ENCODE data around the gene CNNM3.

The CNNM3 gene

GRCh38 chr2:96877042-96877451 lies 61.0 kb downstream of the CNNM3 start:
- DNase-seq (ENCODE audit: low read depth in 2 of 2): no peak

- DNase-seq (ENCODE audit: low read depth in 2 of 2): no peak
Observed at GRCh38 chr2:96877631-96878092, 61.6 kb downstream of the CNNM3 start.

- no peak for DNase-seq (ENCODE audit: low read depth in 2 of 2)
Observed at GRCh38 chr2:96878171-96878570, 62.1 kb downstream of the CNNM3 start.

GRCh38 chr2:96878796-96879544 lies 62.9 kb downstream of the CNNM3 start:
- no peak for DNase-seq (ENCODE audit: low read depth in 2 of 2)

GRCh38 chr2:96879545-96880040 lies 63.5 kb downstream of the CNNM3 start:
- DNase-seq (ENCODE audit: low read depth in 2 of 2): no peak

GRCh38 chr2:96880891-96881273 lies 64.8 kb downstream of the CNNM3 start:
- DNase-seq (ENCODE audit: low read depth in 2 of 2): no peak

GRCh38 chr2:96881349-96882195 lies 65.5 kb downstream of the CNNM3 start:
- no peak for DNase-seq (ENCODE audit: low read depth in 2 of 2)

- no peak for DNase-seq (ENCODE audit: low read depth in 2 of 2)
Observed at GRCh38 chr2:96882230-96882629, 66.2 kb downstream of the CNNM3 start.

- no peak for DNase-seq (ENCODE audit: low read depth in 2 of 2)
Observed at GRCh38 chr2:96882906-96883305, 66.8 kb downstream of the CNNM3 start.

- no peak for DNase-seq (ENCODE audit: low read depth in 2 of 2)
Observed at GRCh38 chr2:96883306-96883705, 67.2 kb downstream of the CNNM3 start.
